Measurements from ENCODE around the gene LRCH1. TPM values are rescaled to one million over a fixed set of nuclear protein-coding genes. Genes with fewer than 3 reads are reported as not detected.

LRCH1 gene
- total RNA-seq, 1 donor from 2014 or later = 29.6 TPM

DNA sequence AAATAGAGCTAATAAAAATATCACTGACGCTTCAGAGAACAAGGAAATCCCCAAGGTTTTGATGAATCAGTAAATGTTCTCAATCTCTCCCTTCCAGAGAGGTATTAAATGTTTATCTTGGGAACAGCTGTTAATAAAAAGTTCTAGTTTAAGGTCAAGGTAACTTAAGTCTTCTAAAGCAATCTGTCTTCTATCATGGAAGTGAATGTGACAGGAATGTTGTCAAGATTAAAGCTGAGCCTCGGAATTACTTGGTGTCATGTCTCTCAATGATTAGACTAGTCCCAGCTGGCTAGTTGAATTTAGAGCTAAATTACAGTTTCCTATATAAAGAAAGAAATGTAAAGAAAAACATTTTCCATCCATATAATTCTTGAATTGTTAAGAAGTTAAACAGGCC is 220.6 kb downstream of the LRCH1 start:
- H3K4me1 Mint-ChIP-seq = peaks cover 8% of the 10 kb centered on the region
- TF ChIP-seq, protein P1, sequence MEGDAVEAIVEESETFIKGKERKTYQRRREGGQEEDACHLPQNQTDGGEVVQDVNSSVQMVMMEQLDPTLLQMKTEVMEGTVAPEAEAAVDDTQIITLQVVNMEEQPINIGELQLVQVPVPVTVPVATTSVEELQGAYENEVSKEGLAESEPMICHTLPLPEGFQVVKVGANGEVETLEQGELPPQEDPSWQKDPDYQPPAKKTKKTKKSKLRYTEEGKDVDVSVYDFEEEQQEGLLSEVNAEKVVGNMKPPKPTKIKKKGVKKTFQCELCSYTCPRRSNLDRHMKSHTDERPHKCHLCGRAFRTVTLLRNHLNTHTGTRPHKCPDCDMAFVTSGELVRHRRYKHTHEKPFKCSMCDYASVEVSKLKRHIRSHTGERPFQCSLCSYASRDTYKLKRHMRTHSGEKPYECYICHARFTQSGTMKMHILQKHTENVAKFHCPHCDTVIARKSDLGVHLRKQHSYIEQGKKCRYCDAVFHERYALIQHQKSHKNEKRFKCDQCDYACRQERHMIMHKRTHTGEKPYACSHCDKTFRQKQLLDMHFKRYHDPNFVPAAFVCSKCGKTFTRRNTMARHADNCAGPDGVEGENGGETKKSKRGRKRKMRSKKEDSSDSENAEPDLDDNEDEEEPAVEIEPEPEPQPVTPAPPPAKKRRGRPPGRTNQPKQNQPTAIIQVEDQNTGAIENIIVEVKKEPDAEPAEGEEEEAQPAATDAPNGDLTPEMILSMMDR (IDR thresholded peaks at IDR 0.05; ENCODE audit: unreplicated experiment) = no peak
- H3K27ac Mint-ChIP-seq = no peak overlapping the region
- peaks cover 38% of the 10 kb centered on the region for H3K36me3 Mint-ChIP-seq
- peaks cover 4% of the 10 kb centered on the region for H3K9me3 Mint-ChIP-seq
- no peak overlapping the region for H3K4me3 Mint-ChIP-seq
- no peaks in the 10 kb centered on the region for H3K27me3 Mint-ChIP-seq (ENCODE audit: low read depth)
- no peak for DNase-seq (ENCODE audit: low spot score in 2 of 2, unreplicated experiment in 2 of 2)

DNA sequence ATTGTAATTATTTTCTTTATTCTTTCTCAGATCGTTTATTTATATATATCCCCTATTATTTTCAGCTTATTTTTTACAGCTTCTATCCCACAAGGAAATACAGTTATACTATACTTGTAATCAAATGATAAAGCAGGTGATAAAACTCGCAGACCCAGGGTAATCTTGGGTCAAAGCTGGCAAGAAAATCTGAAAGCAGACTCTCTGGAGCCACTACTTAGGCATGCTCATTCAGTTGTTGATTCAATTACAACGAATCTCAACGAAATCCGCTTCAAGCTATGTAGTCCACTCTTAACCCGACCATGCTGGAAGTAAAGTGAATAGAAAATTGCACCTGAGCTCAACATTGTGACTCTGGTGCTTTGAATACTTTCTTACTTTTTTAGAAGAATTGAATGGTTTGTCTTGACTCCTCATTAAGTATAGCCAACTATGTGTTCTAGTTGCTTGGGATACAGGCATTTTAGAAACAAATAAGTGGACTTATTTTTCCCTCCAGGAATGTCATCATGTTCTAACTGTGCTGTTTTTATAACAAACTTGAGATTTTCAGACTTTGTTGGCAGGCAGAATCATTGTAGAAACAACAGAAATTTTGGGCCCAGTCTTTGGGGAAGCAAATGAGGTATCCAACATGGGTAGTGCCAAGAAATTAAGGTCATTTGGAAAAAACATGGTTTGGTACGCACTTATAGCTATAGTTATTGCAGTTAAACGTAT is 222.6 kb downstream of the LRCH1 start:
- Mint-ChIP-seq H3K36me3 (peaks cover 31% of the 10 kb centered on the region), H3K27me3 (ENCODE audit: low read depth) (no peaks in the 10 kb centered on the region), H3K27ac (no peak overlapping the region), H3K4me3 (no peak overlapping the region), H3K4me1 (peaks cover 8% of the 10 kb centered on the region), H3K9me3 (no peaks in the 10 kb centered on the region)
- TF ChIP-seq, protein P1 (IDR thresholded peaks at IDR 0.05; ENCODE audit: unreplicated experiment) = no peak
- DNase-seq (ENCODE audit: low spot score in 2 of 2, unreplicated experiment in 2 of 2) = no peak

DNA sequence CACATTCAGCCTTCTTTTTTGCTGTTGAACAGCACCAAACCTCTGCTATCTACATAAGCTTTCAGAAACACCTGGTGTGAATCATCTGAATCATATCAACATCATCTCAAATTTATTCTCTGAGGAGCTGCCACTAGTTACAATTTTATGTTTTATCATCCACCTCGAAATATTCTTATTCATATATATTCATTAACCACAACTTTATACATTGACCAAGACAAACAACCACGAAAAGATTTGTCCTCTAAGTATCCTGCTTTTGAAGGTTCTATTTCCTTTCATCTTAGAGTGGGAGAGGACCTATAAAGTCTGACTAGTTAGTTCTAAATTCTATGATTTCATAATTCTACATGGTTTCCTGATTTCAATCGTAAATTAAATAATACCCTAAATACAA is 225.1 kb downstream of the LRCH1 start:
- H3K9me3 Mint-ChIP-seq = no peaks in the 10 kb centered on the region
- no peaks in the 10 kb centered on the region for H3K27me3 Mint-ChIP-seq (ENCODE audit: low read depth)
- DNase-seq (ENCODE audit: low spot score in 2 of 2, unreplicated experiment in 2 of 2) = no peak
- H3K4me3 Mint-ChIP-seq = no peak overlapping the region
- H3K4me1 Mint-ChIP-seq = peaks cover 8% of the 10 kb centered on the region
- peaks cover 37% of the 10 kb centered on the region for H3K36me3 Mint-ChIP-seq
- TF ChIP-seq, protein P1 (IDR thresholded peaks at IDR 0.05; ENCODE audit: unreplicated experiment) = no peak
- peak overlapping the region; percentile 47 for H3K27ac Mint-ChIP-seq

DNA sequence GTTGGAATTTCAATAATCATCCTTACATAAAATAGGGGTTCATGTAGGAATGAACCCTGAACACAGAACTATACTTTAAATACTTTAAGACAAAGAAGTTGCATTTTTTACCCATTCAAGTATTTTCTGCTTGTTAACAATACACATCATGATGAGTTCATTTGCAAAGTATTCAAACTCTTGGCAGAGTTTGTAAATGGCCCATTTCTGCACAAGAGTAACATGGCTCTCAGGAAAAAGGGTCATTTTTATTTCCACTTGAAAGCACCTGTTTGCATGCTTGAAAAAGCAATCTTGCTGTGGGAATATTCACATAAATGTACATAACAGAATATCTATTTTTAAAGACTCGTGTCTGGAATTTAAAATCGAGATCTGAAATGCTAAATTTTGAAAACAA is 225.9 kb downstream of the LRCH1 start:
- H3K4me1 Mint-ChIP-seq = peaks cover 8% of the 10 kb centered on the region
- no peak for DNase-seq (ENCODE audit: low spot score in 2 of 2, unreplicated experiment in 2 of 2)
- H3K9me3 Mint-ChIP-seq = no peaks in the 10 kb centered on the region
- TF ChIP-seq, protein P1 (IDR thresholded peaks at IDR 0.05; ENCODE audit: unreplicated experiment) = no peak
- peaks cover 32% of the 10 kb centered on the region for H3K36me3 Mint-ChIP-seq
- H3K27ac Mint-ChIP-seq = no peak overlapping the region
- no peak overlapping the region for H3K4me3 Mint-ChIP-seq
- no peaks in the 10 kb centered on the region for H3K27me3 Mint-ChIP-seq (ENCODE audit: low read depth)

DNA sequence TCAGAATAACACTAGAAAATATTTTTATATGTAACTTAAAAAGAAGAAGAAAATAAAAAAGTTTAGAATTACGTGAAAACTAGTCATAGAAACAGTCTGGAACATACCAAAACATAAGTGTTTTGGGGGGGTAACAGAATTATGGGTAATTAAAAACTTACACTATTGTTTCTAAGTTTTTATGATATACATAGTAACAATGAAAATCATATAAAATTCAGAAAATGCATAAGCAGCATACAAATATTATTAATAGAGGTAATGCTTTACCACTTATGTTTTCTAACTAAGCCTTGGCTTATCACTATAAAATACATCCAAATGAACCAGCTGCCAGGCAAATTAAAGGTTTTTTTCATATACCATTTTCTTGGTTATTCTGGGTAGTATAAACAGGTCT is 229.1 kb downstream of the LRCH1 start:
- DNase-seq (ENCODE audit: low spot score in 2 of 2, unreplicated experiment in 2 of 2) = no peak
- Mint-ChIP-seq H3K9me3 (no peaks in the 10 kb centered on the region), H3K27me3 (ENCODE audit: low read depth) (no peaks in the 10 kb centered on the region), H3K36me3 (peaks cover 36% of the 10 kb centered on the region), H3K4me3 (no peak overlapping the region), H3K27ac (no peak overlapping the region), H3K4me1 (peaks cover 5% of the 10 kb centered on the region)
- TF ChIP-seq, protein P1 (IDR thresholded peaks at IDR 0.05; ENCODE audit: unreplicated experiment) = no peak
